Measurements from ENCODE around the gene VGLL4.

Gene VGLL4

DNA sequence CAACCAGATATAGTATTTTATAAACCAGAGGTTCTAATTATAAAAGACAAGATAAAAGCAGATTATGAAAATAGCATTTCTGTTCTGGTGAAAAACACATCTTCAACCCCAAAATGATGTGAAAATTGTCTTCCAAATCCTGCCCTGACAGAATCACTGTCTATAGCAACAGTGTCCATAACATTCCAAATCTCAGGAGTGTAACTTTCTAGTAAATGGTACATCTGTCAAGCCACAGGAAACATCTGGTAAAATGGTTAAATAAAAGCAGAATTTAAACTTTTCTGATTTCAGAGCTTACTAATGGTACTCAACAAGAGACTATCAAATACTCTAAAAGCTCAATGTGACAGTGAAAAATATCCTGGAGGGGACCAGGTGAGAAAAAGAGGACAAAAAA lies 60.5 kb downstream of the VGLL4 start:
- TF ChIP-seq, protein P1, sequence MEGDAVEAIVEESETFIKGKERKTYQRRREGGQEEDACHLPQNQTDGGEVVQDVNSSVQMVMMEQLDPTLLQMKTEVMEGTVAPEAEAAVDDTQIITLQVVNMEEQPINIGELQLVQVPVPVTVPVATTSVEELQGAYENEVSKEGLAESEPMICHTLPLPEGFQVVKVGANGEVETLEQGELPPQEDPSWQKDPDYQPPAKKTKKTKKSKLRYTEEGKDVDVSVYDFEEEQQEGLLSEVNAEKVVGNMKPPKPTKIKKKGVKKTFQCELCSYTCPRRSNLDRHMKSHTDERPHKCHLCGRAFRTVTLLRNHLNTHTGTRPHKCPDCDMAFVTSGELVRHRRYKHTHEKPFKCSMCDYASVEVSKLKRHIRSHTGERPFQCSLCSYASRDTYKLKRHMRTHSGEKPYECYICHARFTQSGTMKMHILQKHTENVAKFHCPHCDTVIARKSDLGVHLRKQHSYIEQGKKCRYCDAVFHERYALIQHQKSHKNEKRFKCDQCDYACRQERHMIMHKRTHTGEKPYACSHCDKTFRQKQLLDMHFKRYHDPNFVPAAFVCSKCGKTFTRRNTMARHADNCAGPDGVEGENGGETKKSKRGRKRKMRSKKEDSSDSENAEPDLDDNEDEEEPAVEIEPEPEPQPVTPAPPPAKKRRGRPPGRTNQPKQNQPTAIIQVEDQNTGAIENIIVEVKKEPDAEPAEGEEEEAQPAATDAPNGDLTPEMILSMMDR (conservative IDR thresholded peaks at IDR 0.05; ENCODE audit: control insufficient read depth, insufficient read depth, low read depth, low read length), result no peak
- no peak overlapping the region for H3K4me3 ChIP-seq (ENCODE audit: control insufficient read depth, low read depth, low read length)
- no peak for DNase-seq (ENCODE audit: low read depth)

DNA sequence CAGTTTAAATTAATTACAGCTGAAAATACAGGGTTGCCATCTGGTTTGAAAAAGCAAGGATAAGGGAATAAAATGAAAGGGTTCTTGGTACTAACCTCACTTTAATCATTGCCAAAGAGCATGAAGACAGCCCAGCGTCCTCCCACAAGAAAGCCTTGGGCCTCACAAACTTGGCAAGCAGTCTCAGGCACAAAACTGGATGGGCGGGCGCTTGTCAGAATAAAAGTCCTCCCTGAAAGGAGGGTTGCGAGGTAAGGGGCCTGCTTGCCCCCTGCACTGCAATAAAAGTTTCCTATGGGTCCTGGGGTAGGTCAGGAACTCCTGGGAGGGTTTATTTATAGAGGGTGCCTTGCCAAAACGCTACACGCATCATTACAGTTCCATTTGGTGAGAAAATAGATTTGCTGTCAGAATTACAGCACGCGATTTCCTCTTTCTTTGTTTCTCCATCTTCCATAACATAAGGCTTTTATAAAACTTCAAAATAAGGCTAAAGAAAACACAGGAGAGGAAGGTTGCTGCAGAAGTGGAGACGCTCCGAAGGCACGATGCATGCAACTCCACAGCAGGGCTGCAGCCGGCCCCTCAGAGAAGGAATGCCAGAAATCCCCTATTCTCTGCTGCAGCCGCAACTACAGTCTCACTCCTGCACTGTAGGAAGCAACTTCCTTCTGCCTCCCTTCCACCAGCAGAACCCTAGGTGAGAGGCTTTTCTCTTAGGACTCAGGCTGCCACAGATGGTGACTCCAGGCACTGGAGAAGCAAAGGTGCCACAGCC lies 61.3 kb downstream of the VGLL4 start:
- TF ChIP-seq, protein P1 (conservative IDR thresholded peaks at IDR 0.05; ENCODE audit: control insufficient read depth, insufficient read depth, low read depth, low read length), result no peak
- peak; percentile 88 for DNase-seq (ENCODE audit: low read depth)
- H3K4me3 ChIP-seq (ENCODE audit: control insufficient read depth, low read depth, low read length), result peak overlapping the region; percentile 33

DNA sequence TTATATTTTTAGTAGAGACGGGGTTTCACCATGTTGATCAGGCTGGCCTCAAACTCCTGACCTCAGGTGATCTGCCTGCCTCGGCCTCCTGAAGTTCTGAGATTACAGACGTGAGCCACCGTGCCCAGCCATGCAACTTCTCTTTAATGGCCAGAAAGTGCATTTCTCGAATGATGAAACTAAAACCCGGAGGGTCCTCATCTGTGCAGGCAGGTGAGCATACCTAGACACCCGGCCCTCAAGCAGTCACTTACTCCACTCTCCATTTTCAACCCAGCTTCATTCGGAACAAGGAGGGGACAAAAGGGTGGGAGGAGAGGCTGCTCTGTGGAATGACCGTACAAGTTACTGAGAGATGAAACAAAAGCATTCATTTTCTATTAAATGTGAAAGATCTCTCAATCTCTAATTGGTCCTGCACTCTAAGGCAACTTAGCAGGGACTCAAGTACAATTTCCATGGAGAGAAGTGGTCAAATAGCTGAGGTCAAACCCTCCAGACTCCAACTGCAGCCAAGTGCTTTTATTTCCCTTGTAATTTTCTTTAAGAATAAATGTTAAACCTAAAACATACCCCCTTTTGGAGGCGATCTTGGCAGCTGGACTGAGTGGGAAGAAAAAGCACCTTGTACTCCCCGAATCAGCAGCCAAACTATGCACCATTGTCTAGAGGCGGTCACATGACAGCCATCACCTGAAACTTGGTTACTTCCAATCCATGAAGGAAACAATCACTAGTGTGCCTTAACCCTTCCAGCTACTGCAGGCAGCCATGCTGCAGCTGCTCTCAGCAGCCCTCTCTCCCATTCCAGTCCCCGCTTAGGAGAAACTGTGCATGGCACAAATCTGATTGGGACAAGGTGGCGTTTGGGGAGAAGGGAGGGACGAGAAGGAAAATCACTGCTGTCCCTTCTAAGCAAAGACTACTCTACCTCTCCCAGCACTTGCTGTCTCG lies 62.2 kb downstream of the VGLL4 start:
- TF ChIP-seq, protein P1 (conservative IDR thresholded peaks at IDR 0.05; ENCODE audit: control insufficient read depth, insufficient read depth, low read depth, low read length), result no peak
- H3K4me3 ChIP-seq (ENCODE audit: control insufficient read depth, low read depth, low read length), result peak overlapping the region; percentile 33
- DNase-seq (ENCODE audit: low read depth), result no peak

DNA sequence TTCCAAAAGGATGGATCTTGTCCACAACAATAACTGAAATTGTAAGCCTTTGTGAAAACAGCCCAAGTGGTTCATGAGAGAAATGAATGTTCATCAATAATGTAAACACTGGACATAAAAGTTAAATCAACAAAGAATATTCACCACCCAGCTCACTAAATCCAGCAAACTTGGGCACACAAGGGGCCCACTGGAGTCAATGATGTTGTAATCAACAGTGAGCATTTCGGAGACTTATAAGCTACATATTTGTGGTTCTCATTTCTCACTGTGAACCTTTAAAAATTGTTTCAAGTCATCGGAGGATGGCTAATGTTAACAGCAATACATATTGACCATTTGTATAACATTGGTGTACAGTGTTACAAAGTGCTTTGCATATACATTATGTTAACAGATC lies 63.1 kb downstream of the VGLL4 start:
- TF ChIP-seq, protein P1 (conservative IDR thresholded peaks at IDR 0.05; ENCODE audit: control insufficient read depth, insufficient read depth, low read depth, low read length), result no peak
- no peak overlapping the region for H3K4me3 ChIP-seq (ENCODE audit: control insufficient read depth, low read depth, low read length)
- DNase-seq (ENCODE audit: low read depth), result no peak

DNA sequence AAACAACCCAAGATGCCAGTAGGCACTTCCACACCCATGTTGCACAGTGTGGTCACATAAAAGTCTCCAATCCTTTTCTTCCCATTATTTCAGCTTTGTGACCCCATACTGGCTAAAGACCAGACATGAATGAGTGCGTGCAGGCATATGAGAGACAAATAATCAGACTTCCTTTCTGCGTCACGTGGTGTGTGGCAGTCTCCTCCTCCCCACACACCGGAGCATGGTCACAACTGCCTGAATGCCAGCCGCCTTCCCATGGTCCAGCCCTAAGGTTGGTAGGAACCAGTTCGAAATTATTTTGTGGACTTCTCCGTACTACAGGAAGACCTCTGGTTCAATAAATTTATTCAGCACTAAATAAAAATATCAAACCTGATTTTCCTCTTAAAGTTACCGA lies 65.5 kb downstream of the VGLL4 start:
- H3K4me3 ChIP-seq (ENCODE audit: control insufficient read depth, low read depth, low read length), result no peak overlapping the region
- TF ChIP-seq, protein P1 (conservative IDR thresholded peaks at IDR 0.05; ENCODE audit: control insufficient read depth, insufficient read depth, low read depth, low read length), result no peak
- no peak for DNase-seq (ENCODE audit: low read depth)

DNA sequence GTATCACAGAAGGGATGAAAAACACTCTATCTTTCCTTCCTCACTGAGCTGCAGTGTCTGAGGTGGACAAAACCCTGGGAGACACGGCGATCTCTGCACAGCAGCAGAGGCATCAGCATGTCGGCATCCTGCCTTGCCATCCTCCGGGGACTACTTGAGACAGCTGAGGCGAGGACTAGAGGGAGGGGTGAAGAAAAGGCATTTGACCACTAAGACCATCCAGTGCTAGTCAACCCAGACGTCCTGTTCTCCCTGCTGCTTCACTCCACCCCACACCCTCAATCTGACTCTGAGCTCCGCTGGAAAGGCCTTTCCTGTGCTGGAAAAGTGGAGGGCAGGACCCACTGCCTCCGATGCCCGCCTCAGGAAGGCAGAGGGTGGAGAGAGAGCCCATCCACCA lies 67.3 kb downstream of the VGLL4 start:
- H3K4me3 ChIP-seq (ENCODE audit: control insufficient read depth, low read depth, low read length), result no peak overlapping the region
- DNase-seq (ENCODE audit: low read depth), result peak; percentile 29
- TF ChIP-seq, protein P1 (conservative IDR thresholded peaks at IDR 0.05; ENCODE audit: control insufficient read depth, insufficient read depth, low read depth, low read length), result no peak

All from fibroblast of mammary gland (primary cell).